ENCODE data around the gene C17orf75. TPM values are rescaled to one million over a fixed set of nuclear protein-coding genes. Genes with fewer than 3 reads are reported as not detected.

C17orf75 gene
- total and polyA plus RNA-seq, 2 experiments from 2014 or later, result 35.9 to 43.3 TPM

- peak within 1 kb of the TSS; percentile 99 for H3K4me3 Mint-ChIP-seq
- H3K27me3 ChIP-seq (ENCODE audit: insufficient read depth), result no peaks in the 10 kb centered on the region
- H4K20me1 ChIP-seq (replicated peaks; ENCODE audit: insufficient read depth), result peaks cover 39% of the 10 kb centered on the region
- peak within 1 kb of the TSS; percentile 89 for H3K4me3 ChIP-seq
- H3K36me3 Mint-ChIP-seq (ENCODE audit: low read depth), result peaks cover 52% of the 10 kb centered on the region
- H3K27ac Mint-ChIP-seq, result peak within 1 kb of the TSS; percentile 100
- H3K27me3 Mint-ChIP-seq (ENCODE audit: insufficient read depth, low read depth, poor library complexity), result peaks cover 13% of the 10 kb centered on the region
- no peaks in the 10 kb centered on the region for H3K9me2 ChIP-seq (ENCODE audit: insufficient read depth)
- peak within 1 kb of the TSS; percentile 97 for H3K27ac ChIP-seq (ENCODE audit: low read depth)
- DNase-seq (ENCODE audit: low spot score) (peak; percentile 99), ATAC-seq (peak; percentile 92)
- peaks cover 11% of the 10 kb centered on the region; the same call in 1 of the 2 replicates for H3F3A ChIP-seq (replicated peaks; ENCODE audit: low read depth)
- H2AFZ ChIP-seq, result peak within 1 kb of the TSS; percentile 23; the same call in 1 of the 2 replicates
- H3K36me3 ChIP-seq (ENCODE audit: insufficient read depth), result peaks cover 23% of the 10 kb centered on the region; the same call in 1 of the 2 replicates
- peaks cover 51% of the 10 kb centered on the region for H3K79me2 ChIP-seq (replicated peaks; ENCODE audit: insufficient read depth)
- peaks cover 15% of the 10 kb centered on the region for H3K4me1 ChIP-seq (ENCODE audit: insufficient read depth)
- no peaks in the 10 kb centered on the region for H3K9me3 Mint-ChIP-seq
- TF ChIP-seq ZNF331 (CRISPR knock-in tag; IDR thresholded peaks at IDR 0.05; ENCODE audit: low read depth) (no peak), EZH2phosphoT487 (IDR thresholded peaks at IDR 0.05; ENCODE audit: unreplicated experiment) (no peak), REST (IDR thresholded peaks at IDR 0.05; ENCODE audit: unreplicated experiment) (peak; percentile 2), POLR2AphosphoS5 (IDR thresholded peaks at IDR 0.05; ENCODE audit: low read depth) (peak; percentile 99), CREB1 (CRISPR knock-in tag; IDR thresholded peaks at IDR 0.05; ENCODE audit: low read depth) (peak; percentile 71), CTCF (conservative IDR thresholded peaks at IDR 0.05; ENCODE audit: low read depth in 2 of 2) (no peak), NANOG (IDR thresholded peaks at IDR 0.05; ENCODE audit: borderline replicate concordance) (no peak), JUNB (IDR thresholded peaks at IDR 0.05; ENCODE audit: unreplicated experiment) (no peak), STAT1 (IDR thresholded peaks at IDR 0.05; ENCODE audit: unreplicated experiment) (no peak), ETS1 (IDR thresholded peaks at IDR 0.05) (peak; percentile 72), EZH2 (IDR thresholded peaks at IDR 0.05; ENCODE audit: low read depth, unreplicated experiment) (no peak)
- H3K4me2 ChIP-seq, result peak within 1 kb of the TSS; percentile 84
- peaks cover 16% of the 10 kb centered on the region for H3K4me1 Mint-ChIP-seq
Observed at GRCh38 chr17:32349854-32350665, 8.1 kb upstream of the C17orf75 start, which contains the start of gene ZNF207. TSS of gene ZNF207 (plus strand) at chr17:32350157. CDS start at chr17:32350286, 129 bp downstream.
